Measurements from ENCODE around the gene CARD11. TPM values are rescaled to one million over a fixed set of nuclear protein-coding genes. Genes with fewer than 3 reads are reported as not detected.

Gene CARD11
- polyA plus RNA-seq, 1 of the 3 experiments (the other 2 are of a cell fraction): not detected

- TF ChIP-seq FOXJ3 (CRISPR knock-in tag; IDR thresholded peaks at IDR 0.05): no peak
- TF ChIP-seq RAD21 (IDR thresholded peaks at IDR 0.05; ENCODE audit: low read length): no peak
- no peak for TF ChIP-seq RFX5 (IDR thresholded peaks at IDR 0.05; ENCODE audit: low read length)
- no peak for TF ChIP-seq RCOR1 (IDR thresholded peaks at IDR 0.05; ENCODE audit: low read length)
- no peak for TF ChIP-seq USF1 (IDR thresholded peaks at IDR 0.05; ENCODE audit: borderline replicate concordance, low read depth)
- no peak for TF ChIP-seq ELF1 (IDR thresholded peaks at IDR 0.05)
- TF ChIP-seq POLR2AphosphoS5 (IDR thresholded peaks at IDR 0.05; ENCODE audit: low read depth, low read length): no peak
- TF ChIP-seq TAF1 (IDR thresholded peaks at IDR 0.05; ENCODE audit: borderline replicate concordance, low read depth, low read length): no peak
- no peak for TF ChIP-seq TEAD4 (IDR thresholded peaks at IDR 0.05; ENCODE audit: borderline replicate concordance, insufficient read depth)
- TF ChIP-seq NFIC (IDR thresholded peaks at IDR 0.05; ENCODE audit: borderline replicate concordance): no peak
- no peak for TF ChIP-seq MXI1 (IDR thresholded peaks at IDR 0.05; ENCODE audit: low read depth, low read length)
- no peak for TF ChIP-seq SIN3A (IDR thresholded peaks at IDR 0.05; ENCODE audit: borderline replicate concordance, low read depth, low read length)
- no peak for TF ChIP-seq FOXM1 (IDR thresholded peaks at IDR 0.05; ENCODE audit: low read depth)
- no peaks in the 10 kb centered on the region for H3K79me2 ChIP-seq (ENCODE audit: insufficient read depth)
- H3K36me3 ChIP-seq (replicated peaks in 1 of 2; ENCODE audit: control insufficient read depth in 1 of 2, insufficient read depth in 2 of 2, low read length in 1 of 2): no peaks in the 10 kb centered on the region
- no peaks in the 10 kb centered on the region for H3K9me2 ChIP-seq
- peaks cover 0 to 3% of the 10 kb centered on the region in 2 experiments; a peak in 1 of 4 replicates for H3K4me1 ChIP-seq (ENCODE audit: control insufficient read depth in 1 of 2, insufficient read depth in 2 of 2, low read depth in 1 of 2, low read length in 1 of 2)
- H3K9me3 ChIP-seq: no peaks in the 10 kb centered on the region
- no peak for DNase-seq
- H3F3A ChIP-seq (replicated peaks; ENCODE audit: insufficient read depth): peaks cover 22% of the 10 kb centered on the region
- WGBS (ENCODE audit: low lambda C conversion rate): 87% methylated on average over 10 of the region's 15 CpGs
- POLR2A ChIA-PET: no interaction called here
- no peak overlapping the region for H3K4me3 ChIP-seq (ENCODE audit: low read depth in 2 of 2, low read length in 1 of 2)
- H3K27ac ChIP-seq (ENCODE audit: low read depth in 2 of 2, low read length in 1 of 2): no peak overlapping the region
- no peaks in the 10 kb centered on the region for H3K27me3 ChIP-seq (ENCODE audit: insufficient read depth)
- H4K20me1 ChIP-seq (ENCODE audit: insufficient read depth): no peaks in the 10 kb centered on the region
- no peak overlapping the region for H3K4me2 ChIP-seq
- H3K9ac ChIP-seq: no peak overlapping the region
- no peak overlapping the region for H2AFZ ChIP-seq (ENCODE audit: low read depth)
- CTCF ChIA-PET: interaction anchor here (1.0 kb wide), 1 partner anchor 53 kb away, joined by 4 read pairs; no protein-coding TSS in a partner anchor
Observed at GRCh38 chr7:2869981-2870380, 173.7 kb downstream of the CARD11 start.

- CTCF ChIA-PET: interaction anchor here (0.9 to 3.9 kb wide), 11 partner anchors 9 to 1765 kb away, joined by 3 to 41 read pairs (median 10); partner anchors contain the start of gene SDK1
- TF ChIP-seq CTCF (IDR thresholded peaks at IDR 0.05) (no peak), EZH2phosphoT487 (IDR thresholded peaks at IDR 0.05; ENCODE audit: borderline replicate concordance, low read depth) (no peak), EP300 (IDR thresholded peaks at IDR 0.05; ENCODE audit: borderline replicate concordance in 1 of 2, low read depth in 1 of 2, low read length in 1 of 2) (no peak), ZBTB33 (IDR thresholded peaks at IDR 0.05; ENCODE audit: borderline replicate concordance, low read depth) (no peak), TCF12 (IDR thresholded peaks at IDR 0.05) (no peak), PBX3 (IDR thresholded peaks at IDR 0.05) (no peak), GATA2 (CRISPR knock-in tag; IDR thresholded peaks at IDR 0.05) (no peak), YY1 (IDR thresholded peaks at IDR 0.05; ENCODE audit: low read depth) (no peak), CHD2 (IDR thresholded peaks at IDR 0.05; ENCODE audit: low read length, partially characterized antibody) (no peak), USF2 (IDR thresholded peaks at IDR 0.05; ENCODE audit: borderline replicate concordance, low read depth, low read length) (no peak), MEF2A (IDR thresholded peaks at IDR 0.05; ENCODE audit: borderline replicate concordance, low read depth) (no peak), NFIC (IDR thresholded peaks at IDR 0.05; ENCODE audit: borderline replicate concordance) (no peak)
Observed at GRCh38 chr7:2866601-2867000, 177.1 kb downstream of the CARD11 start.

More at GRCh38 chr7:2866601-2867000, 177.1 kb downstream of the CARD11 start:
- no peak overlapping the region for H2AFZ ChIP-seq (ENCODE audit: low read depth)
- no peak overlapping the region for H3K4me2 ChIP-seq
- no peaks in the 10 kb centered on the region for H3K9me3 ChIP-seq
- POLR2A ChIA-PET: no interaction called here
- WGBS (ENCODE audit: low lambda C conversion rate): 17% methylated on average over 3 of the region's 3 CpGs
- peaks cover 0 to 13% of the 10 kb centered on the region in 2 experiments; a peak in 3 of 4 replicates for H3K4me1 ChIP-seq (ENCODE audit: control insufficient read depth in 1 of 2, insufficient read depth in 2 of 2, low read depth in 1 of 2, low read length in 1 of 2)
- no peaks in the 10 kb centered on the region for H3K27me3 ChIP-seq (ENCODE audit: insufficient read depth)
- no peak for DNase-seq
- no peaks in the 10 kb centered on the region for H4K20me1 ChIP-seq (ENCODE audit: insufficient read depth)
- no peak overlapping the region for H3K27ac ChIP-seq (ENCODE audit: low read depth in 2 of 2, low read length in 1 of 2)
- H3K36me3 ChIP-seq (replicated peaks in 1 of 2; ENCODE audit: control insufficient read depth in 1 of 2, insufficient read depth in 2 of 2, low read length in 1 of 2): no peaks in the 10 kb centered on the region
- peaks cover 4% of the 10 kb centered on the region for H3F3A ChIP-seq (replicated peaks; ENCODE audit: insufficient read depth)
- no peak overlapping the region for H3K9ac ChIP-seq
- H3K79me2 ChIP-seq (ENCODE audit: insufficient read depth): no peaks in the 10 kb centered on the region
- H3K9me2 ChIP-seq: no peaks in the 10 kb centered on the region
- no peak overlapping the region for H3K4me3 ChIP-seq (ENCODE audit: low read depth in 2 of 2, low read length in 1 of 2)

All from SK-N-SH (cell line).